DMS114 treated with DMSO at 0.1 percent for 48 hours (cell line): ENCODE results near the gene MCIDAS.
A peak's percentile ranks its signal among the peaks of the same experiment; 100 is the strongest.

Experiments used
- DNase-seq: peaks from one replicate; lab custom pipeline; 2025; ENCODE audit not compliant: unreplicated experiment; lab: John Stamatoyannopoulos, UW

MCIDAS gene

DNA sequence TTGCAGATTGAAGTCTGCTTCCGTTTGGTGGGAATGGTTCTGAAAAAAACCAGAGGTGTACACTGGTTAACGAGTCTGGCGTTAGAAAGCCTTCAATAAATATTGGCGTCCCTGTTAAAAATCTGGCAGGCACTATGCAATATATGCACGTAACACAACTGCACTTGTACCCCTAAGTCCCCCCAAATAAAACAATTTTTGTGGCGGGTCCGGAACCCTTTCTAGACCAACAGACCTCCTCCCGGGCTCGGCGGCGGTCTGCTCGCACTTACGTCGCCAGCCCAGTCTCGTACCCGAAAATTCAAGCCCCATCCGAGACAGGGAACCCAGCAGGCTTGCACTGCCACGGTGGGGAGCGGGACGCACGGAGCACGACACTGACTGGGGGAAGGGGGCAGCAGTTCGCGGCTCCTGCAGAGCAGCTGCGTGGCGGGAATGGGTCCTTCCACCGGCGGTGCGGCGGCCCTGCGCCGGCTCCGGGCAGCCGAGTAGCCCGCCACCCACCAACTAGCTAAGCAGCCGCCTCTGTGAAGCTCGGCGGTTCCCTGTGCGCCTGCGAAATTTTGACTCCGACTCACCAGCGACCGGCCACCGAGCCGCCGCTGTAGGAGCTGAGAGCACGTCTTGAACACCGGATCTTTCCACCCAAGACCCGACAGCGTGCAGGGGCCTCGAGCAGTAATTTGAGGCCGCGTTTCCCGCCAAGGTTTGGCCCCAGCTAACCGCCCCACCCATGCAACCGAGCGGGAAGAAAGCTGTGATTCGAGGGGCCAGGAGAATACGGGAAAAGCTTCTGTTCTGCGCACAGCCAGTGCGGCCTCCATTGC, 3.9 kb downstream of the MCIDAS start:
- DNase-seq: no peak

GRCh38 chr5:55222092-55222984, 4.8 kb downstream of the MCIDAS start:
- no peak for DNase-seq

- no peak for DNase-seq
Measured at GRCh38 chr5:55220433-55221185, 6.5 kb downstream of the MCIDAS start.

DNA sequence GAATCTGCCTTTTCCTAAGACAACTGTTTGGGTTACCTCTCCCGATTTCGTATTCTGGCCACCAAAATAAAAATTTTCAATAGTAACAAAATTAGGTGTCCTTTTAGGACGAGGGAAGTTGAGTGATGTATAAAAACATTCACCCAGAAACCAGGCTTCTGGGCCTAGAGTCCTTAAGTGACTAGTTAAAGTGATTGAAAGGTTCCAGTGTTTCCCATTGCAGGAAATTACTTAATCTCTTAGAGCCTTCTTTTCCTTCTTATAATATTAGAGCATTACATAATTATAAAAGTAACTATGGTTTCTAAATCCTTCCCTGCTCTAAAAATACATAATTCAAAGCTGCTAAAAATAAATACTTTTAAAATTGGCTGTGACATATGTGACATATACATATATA, 7.3 kb downstream of the MCIDAS start:
- DNase-seq: no peak

GRCh38 chr5:55218967-55219366, 8.1 kb downstream of the MCIDAS start:
- no peak for DNase-seq

- DNase-seq: no peak
Measured at GRCh38 chr5:55211184-55211874, 15.8 kb downstream of the MCIDAS start.

DNA sequence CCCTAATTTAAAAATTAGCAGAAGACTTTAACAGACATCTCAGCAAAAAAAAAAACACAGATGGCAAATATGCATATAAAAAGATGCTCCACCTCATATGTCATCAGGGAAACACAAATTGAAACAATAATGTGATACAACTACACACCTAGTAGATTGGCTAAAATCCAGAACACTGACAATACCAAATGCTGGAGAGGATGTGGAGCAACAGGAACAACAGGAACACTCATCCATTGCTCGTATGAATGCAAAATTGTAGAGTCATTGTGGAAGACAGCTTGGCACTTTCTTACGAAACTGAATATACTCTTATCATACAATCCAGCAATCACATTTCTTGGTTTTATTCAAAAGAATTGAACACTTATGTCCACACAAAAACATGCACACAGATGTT, 22.1 kb downstream of the MCIDAS start:
- no peak for DNase-seq

- DNase-seq: no peak
Measured at GRCh38 chr5:55191165-55191564, 36.0 kb downstream of the MCIDAS start.

GRCh38 chr5:55188656-55189540, 38.2 kb downstream of the MCIDAS start:
- DNase-seq: no peak

DNA sequence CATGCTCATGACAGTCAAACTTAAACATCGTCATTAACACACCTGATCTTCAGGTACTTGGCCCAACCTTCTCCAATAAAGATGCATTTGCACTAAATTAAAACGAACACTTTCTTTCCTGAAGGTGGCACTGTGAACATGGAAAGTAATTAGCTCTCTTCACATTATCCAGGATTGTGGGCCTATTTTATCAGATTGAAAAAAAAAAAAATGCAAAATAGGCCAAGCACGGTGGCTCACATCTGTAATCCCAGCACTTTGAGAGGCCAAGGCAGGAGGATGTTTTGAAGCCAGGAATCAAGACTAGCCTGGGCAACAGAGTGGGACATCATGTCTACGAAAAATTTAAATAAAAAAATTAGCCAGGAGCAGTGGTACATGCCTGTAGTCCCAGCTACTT, 39.7 kb downstream of the MCIDAS start:
- DNase-seq: peak; percentile 18

DNA sequence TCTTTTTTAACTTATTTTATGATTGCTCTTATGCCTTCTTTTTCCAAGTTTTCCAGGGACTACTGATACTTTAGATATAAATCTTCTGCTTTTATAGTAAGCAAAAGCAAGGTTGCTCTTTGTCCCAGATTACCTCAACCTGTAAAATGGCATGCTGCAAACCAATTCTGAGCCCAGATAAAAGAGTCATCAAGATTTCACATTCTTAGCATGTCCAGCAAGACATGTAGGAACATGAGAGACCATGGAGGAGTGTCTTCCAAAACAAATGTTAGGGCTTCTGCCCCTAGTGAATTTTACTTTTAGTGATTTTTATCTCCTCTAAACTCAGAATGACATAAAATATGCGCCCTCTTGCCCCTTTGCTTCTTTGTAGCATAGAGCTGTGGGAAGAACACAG, 47.1 kb downstream of the MCIDAS start:
- DNase-seq: no peak

- DNase-seq: no peak
Measured at GRCh38 chr5:55177078-55177477, 50.0 kb downstream of the MCIDAS start.

- peak; percentile 43 for DNase-seq
Measured at GRCh38 chr5:55176176-55176818, 50.8 kb downstream of the MCIDAS start.

GRCh38 chr5:55175781-55176175, 51.3 kb downstream of the MCIDAS start:
- no peak for DNase-seq

DNA sequence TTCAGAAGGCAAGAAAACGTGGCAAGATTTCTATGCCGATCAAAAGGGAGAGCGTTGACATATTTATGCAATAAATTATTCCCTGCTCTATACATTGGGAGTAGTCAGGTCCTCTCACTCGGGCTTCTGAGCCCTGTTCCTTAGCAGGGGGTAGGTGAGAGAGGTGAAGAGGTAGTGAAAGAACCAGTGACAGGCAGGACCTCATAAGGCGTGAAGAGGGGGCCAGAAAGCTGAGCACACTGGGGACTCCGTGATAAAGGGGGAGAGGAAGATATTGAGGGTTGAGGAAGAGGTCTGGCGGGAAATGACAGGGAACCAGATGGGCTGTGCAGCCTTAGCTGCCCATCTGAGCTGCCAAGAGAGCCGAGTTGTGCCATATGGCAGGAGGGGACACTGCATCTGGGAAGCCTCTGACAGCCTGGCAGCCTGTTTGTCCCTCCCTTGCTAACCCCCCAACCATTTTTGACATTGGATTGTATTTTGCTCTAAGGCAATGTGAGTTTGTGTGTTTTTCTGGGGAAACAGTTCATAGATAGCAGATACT, 53.4 kb downstream of the MCIDAS start:
- no peak for DNase-seq

DNA sequence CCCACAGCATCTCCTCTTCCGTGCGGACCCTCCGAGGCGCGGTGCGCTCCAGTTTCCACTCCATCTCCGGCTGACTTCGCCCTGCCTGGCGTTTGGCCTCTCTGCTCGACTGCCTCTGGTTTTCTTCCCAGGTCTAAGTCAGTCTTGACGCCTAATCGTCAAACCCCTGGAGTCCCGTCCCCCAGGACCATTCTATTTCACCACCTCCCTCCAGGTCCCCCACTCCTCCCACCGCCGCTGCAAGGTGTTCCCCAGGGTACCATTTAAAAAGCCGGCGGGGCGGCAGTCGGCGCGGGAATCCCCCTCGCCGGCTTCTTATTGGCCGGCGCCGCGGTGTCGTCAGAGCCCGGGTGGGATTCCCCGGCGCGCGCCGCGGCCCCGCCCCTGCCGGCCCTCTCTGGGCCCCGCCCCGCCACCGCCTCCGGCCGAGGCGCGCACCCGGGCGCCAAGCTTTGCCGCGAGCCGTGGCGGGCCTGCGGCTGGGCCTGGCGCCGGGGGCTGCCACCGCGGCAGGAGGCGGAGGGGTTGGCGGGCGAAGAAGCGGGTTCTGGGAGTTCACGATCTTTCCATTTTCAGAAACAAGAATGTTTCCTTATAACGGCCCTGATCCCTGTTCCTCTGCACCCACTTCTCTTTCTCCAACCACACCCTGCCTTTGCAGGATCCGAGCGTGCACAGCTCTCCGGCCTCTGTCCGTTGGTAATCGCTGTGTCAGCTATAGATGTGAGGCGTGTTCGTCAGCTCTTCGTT, 54.0 kb downstream of the MCIDAS start, which contains the start of gene CDC20B:
Gene CDC20B, minus strand, starts transcription at position 241 of the 750 bp plus-strand sequence. Its CDS starts 177 bp downstream, at position 64.
- peak; percentile 38 for DNase-seq

- DNase-seq: peak; percentile 71
Measured at GRCh38 chr5:55172051-55172899, 54.8 kb downstream of the MCIDAS start.
